Activated naive CD4-positive, alpha-beta T cell treated with anti-CD3 and anti-CD28 coated beads, Interleukin-2, amount 10 ng/mL, durations not matched to agents 7 days and 5 days (primary cell): Measurements from ENCODE around the gene SH3BP2.

Source experiments
- CTCF ChIA-PET: fragments of 350-600 bp; sonication (Branson Sonifier 250); formaldehyde crosslinking; loops from one replicate; lab custom pipeline; 2021; ENCODE audit warnings: antibody characterized with exemption; lab: Charles Lee
- DNase-seq: peaks from one replicate; pipeline ENCODE4 v3.0.0-alpha.2; 2020
- H3K27ac Mint-ChIP-seq: one replicate; pipeline ENCODE4 v1.8.0; 2021; ENCODE audit warnings: mild to moderate bottlenecking, moderate library complexity, mixed read lengths
- H3K27me3 Mint-ChIP-seq: one replicate; pipeline ENCODE4 v1.8.0; 2021; ENCODE audit warnings: mild to moderate bottlenecking, mixed read lengths
- H3K36me3 Mint-ChIP-seq: one replicate; pipeline ENCODE4 v1.8.0; 2021; ENCODE audit warnings: mixed read lengths
- H3K4me1 Mint-ChIP-seq: one replicate; pipeline ENCODE4 v1.8.0; 2021; ENCODE audit warnings: mixed read lengths
- H3K4me3 Mint-ChIP-seq: one replicate; pipeline ENCODE4 v1.8.0; 2021; ENCODE audit warnings: mild to moderate bottlenecking, moderate library complexity, mixed read lengths
- H3K9me3 Mint-ChIP-seq: one replicate; pipeline ENCODE4 v1.8.0; 2021; ENCODE audit warnings: mixed read lengths

Gene SH3BP2

GRCh38 chr4:2809610-2810180, 16.8 kb downstream of the SH3BP2 start:
- H3K9me3 Mint-ChIP-seq: no peaks in the 10 kb centered on the region
- H3K27me3 Mint-ChIP-seq: peaks cover 3% of the 10 kb centered on the region
- H3K27ac Mint-ChIP-seq: no peak overlapping the region
- no peak overlapping the region for H3K4me3 Mint-ChIP-seq
- DNase-seq: no peak
- H3K4me1 Mint-ChIP-seq: peaks cover 44% of the 10 kb centered on the region
- CTCF ChIA-PET: no interaction called here
- H3K36me3 Mint-ChIP-seq: peaks cover 19% of the 10 kb centered on the region

- Mint-ChIP-seq H3K27ac (no peak overlapping the region), H3K27me3 (peaks cover 3% of the 10 kb centered on the region), H3K36me3 (peaks cover 23% of the 10 kb centered on the region), H3K4me3 (no peak overlapping the region), H3K4me1 (peaks cover 51% of the 10 kb centered on the region), H3K9me3 (no peaks in the 10 kb centered on the region)
- CTCF ChIA-PET: no interaction called here
- DNase-seq: no peak
Measured at GRCh38 chr4:2810388-2810787, 17.5 kb downstream of the SH3BP2 start.

- H3K4me1 Mint-ChIP-seq: peaks cover 65% of the 10 kb centered on the region
- H3K9me3 Mint-ChIP-seq: no peaks in the 10 kb centered on the region
- peak overlapping the region; percentile 99 for H3K27ac Mint-ChIP-seq
- H3K27me3 Mint-ChIP-seq: peaks cover 3% of the 10 kb centered on the region
- CTCF ChIA-PET: interaction anchor here (0.8 to 2.4 kb wide), 2 partner anchors 50 to 142 kb away, joined by 3 to 8 read pairs; no protein-coding TSS in a partner anchor
- peak; percentile 83 for DNase-seq
- H3K4me3 Mint-ChIP-seq: peak overlapping the region; percentile 98
- H3K36me3 Mint-ChIP-seq: peaks cover 36% of the 10 kb centered on the region
Measured at GRCh38 chr4:2811830-2812611, 19.1 kb downstream of the SH3BP2 start.

- H3K36me3 Mint-ChIP-seq: peaks cover 41% of the 10 kb centered on the region
- peaks cover 70% of the 10 kb centered on the region for H3K4me1 Mint-ChIP-seq
- H3K27ac Mint-ChIP-seq: peak overlapping the region; percentile 99
- no peak for DNase-seq
- H3K9me3 Mint-ChIP-seq: no peaks in the 10 kb centered on the region
- peak overlapping the region; percentile 98 for H3K4me3 Mint-ChIP-seq
- no peaks in the 10 kb centered on the region for H3K27me3 Mint-ChIP-seq
- CTCF ChIA-PET: interaction anchor here (0.7 to 2.4 kb wide), 5 partner anchors 15 to 141 kb away, joined by 3 to 8 read pairs (median 3); no protein-coding TSS in a partner anchor
Measured at GRCh38 chr4:2812612-2813354, 19.9 kb downstream of the SH3BP2 start.

- Mint-ChIP-seq H3K36me3 (peaks cover 41% of the 10 kb centered on the region), H3K9me3 (no peaks in the 10 kb centered on the region), H3K4me3 (peak overlapping the region; percentile 98), H3K4me1 (peaks cover 73% of the 10 kb centered on the region), H3K27ac (peak overlapping the region; percentile 99), H3K27me3 (no peaks in the 10 kb centered on the region)
- DNase-seq: no peak
- CTCF ChIA-PET: interaction anchor here (0.7 to 2.4 kb wide), 5 partner anchors 16 to 140 kb away, joined by 3 to 8 read pairs (median 3); no protein-coding TSS in a partner anchor
Measured at GRCh38 chr4:2813446-2814405, 20.8 kb downstream of the SH3BP2 start.

- Mint-ChIP-seq H3K27me3 (no peaks in the 10 kb centered on the region), H3K9me3 (no peaks in the 10 kb centered on the region), H3K4me3 (peak overlapping the region; percentile 98), H3K36me3 (peaks cover 45% of the 10 kb centered on the region), H3K27ac (no peak overlapping the region), H3K4me1 (peaks cover 81% of the 10 kb centered on the region)
- CTCF ChIA-PET: no interaction called here
- no peak for DNase-seq
Measured at GRCh38 chr4:2814627-2815270, 21.9 kb downstream of the SH3BP2 start.

GRCh38 chr4:2816401-2816954, 23.6 kb downstream of the SH3BP2 start:
- Mint-ChIP-seq H3K4me1 (peaks cover 70% of the 10 kb centered on the region), H3K27ac (peak overlapping the region; percentile 34), H3K36me3 (peaks cover 49% of the 10 kb centered on the region), H3K27me3 (no peaks in the 10 kb centered on the region), H3K4me3 (peak overlapping the region; percentile 69), H3K9me3 (no peaks in the 10 kb centered on the region)
- CTCF ChIA-PET: no interaction called here
- DNase-seq: no peak

- peak overlapping the region; percentile 69 for H3K4me3 Mint-ChIP-seq
- peak overlapping the region; percentile 76 for H3K27ac Mint-ChIP-seq
- CTCF ChIA-PET: interaction anchor here (1.3 kb wide), 1 partner anchor 51 kb away, joined by 3 read pairs; no protein-coding TSS in a partner anchor
- H3K36me3 Mint-ChIP-seq: peaks cover 47% of the 10 kb centered on the region
- no peak for DNase-seq
- H3K4me1 Mint-ChIP-seq: peaks cover 63% of the 10 kb centered on the region
- H3K27me3 Mint-ChIP-seq: no peaks in the 10 kb centered on the region
- H3K9me3 Mint-ChIP-seq: no peaks in the 10 kb centered on the region
Measured at GRCh38 chr4:2817137-2817536, 24.3 kb downstream of the SH3BP2 start.

GRCh38 chr4:2817701-2818350, 24.9 kb downstream of the SH3BP2 start:
- Mint-ChIP-seq H3K27me3 (no peaks in the 10 kb centered on the region), H3K27ac (peak overlapping the region; percentile 76), H3K9me3 (no peaks in the 10 kb centered on the region), H3K4me3 (peak overlapping the region; percentile 69), H3K36me3 (peaks cover 50% of the 10 kb centered on the region), H3K4me1 (peaks cover 60% of the 10 kb centered on the region)
- CTCF ChIA-PET: interaction anchor here (1.3 kb wide), 1 partner anchor 52 kb away, joined by 3 read pairs; no protein-coding TSS in a partner anchor
- peak; percentile 45 for DNase-seq

GRCh38 chr4:2818351-2818939, 25.6 kb downstream of the SH3BP2 start:
- Mint-ChIP-seq H3K4me1 (peaks cover 54% of the 10 kb centered on the region), H3K9me3 (no peaks in the 10 kb centered on the region), H3K27ac (no peak overlapping the region), H3K27me3 (no peaks in the 10 kb centered on the region), H3K4me3 (peak overlapping the region; percentile 59), H3K36me3 (peaks cover 53% of the 10 kb centered on the region)
- no peak for DNase-seq
- CTCF ChIA-PET: interaction anchor here (1.1 to 1.3 kb wide), 2 partner anchors 33 to 52 kb away, joined by 3 read pairs; no protein-coding TSS in a partner anchor

- Mint-ChIP-seq H3K27me3 (no peaks in the 10 kb centered on the region), H3K4me3 (peak overlapping the region; percentile 48), H3K4me1 (peaks cover 43% of the 10 kb centered on the region), H3K36me3 (peaks cover 49% of the 10 kb centered on the region), H3K27ac (peak overlapping the region; percentile 64), H3K9me3 (no peaks in the 10 kb centered on the region)
- no peak for DNase-seq
- CTCF ChIA-PET: interaction anchor here (1.1 kb wide), 1 partner anchor 34 kb away, joined by 3 read pairs; no protein-coding TSS in a partner anchor
Measured at GRCh38 chr4:2819244-2820215, 26.6 kb downstream of the SH3BP2 start.
